ENCODE measurements around the gene SULT1A1.

- TF ChIP-seq POLR2A (IDR thresholded peaks at IDR 0.05): no peak
- TF ChIP-seq CTCF (IDR thresholded peaks at IDR 0.05): no peak
Measured at GRCh38 chr16:28567292-28567691, 42.6 kb downstream of the SULT1A1 start.
